ENCODE data around the gene OR4D10.
"Not testable (repeated sequence)": the region's sequence is repeated elsewhere in the genome, so short reads cannot be mapped to it uniquely, and the experiment has no call there.

GRCh38 chr11:59520139-59520538, 47.0 kb downstream of the OR4D10 start:
- TF ChIP-seq, protein P1, sequence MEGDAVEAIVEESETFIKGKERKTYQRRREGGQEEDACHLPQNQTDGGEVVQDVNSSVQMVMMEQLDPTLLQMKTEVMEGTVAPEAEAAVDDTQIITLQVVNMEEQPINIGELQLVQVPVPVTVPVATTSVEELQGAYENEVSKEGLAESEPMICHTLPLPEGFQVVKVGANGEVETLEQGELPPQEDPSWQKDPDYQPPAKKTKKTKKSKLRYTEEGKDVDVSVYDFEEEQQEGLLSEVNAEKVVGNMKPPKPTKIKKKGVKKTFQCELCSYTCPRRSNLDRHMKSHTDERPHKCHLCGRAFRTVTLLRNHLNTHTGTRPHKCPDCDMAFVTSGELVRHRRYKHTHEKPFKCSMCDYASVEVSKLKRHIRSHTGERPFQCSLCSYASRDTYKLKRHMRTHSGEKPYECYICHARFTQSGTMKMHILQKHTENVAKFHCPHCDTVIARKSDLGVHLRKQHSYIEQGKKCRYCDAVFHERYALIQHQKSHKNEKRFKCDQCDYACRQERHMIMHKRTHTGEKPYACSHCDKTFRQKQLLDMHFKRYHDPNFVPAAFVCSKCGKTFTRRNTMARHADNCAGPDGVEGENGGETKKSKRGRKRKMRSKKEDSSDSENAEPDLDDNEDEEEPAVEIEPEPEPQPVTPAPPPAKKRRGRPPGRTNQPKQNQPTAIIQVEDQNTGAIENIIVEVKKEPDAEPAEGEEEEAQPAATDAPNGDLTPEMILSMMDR (conservative IDR thresholded peaks at IDR 0.05) = not testable (repeated sequence)
- not testable (repeated sequence) for TF ChIP-seq ZFX (IDR thresholded peaks at IDR 0.05)
